Measurements from ENCODE around the gene RAD51B.

Gene RAD51B

GRCh38 chr14:68124050-68124449, 304.5 kb downstream of the RAD51B start:
- ATAC-seq (peak; percentile 80), DNase-seq (ENCODE audit: low spot score in 2 of 2) (no peak)
- Mint-ChIP-seq H3K27ac (no peak overlapping the region), H3K36me3 (no peaks in the 10 kb centered on the region), H3K4me3 (no peak overlapping the region), H3K9me3 (peaks cover 2% of the 10 kb centered on the region), H3K4me1 (no peaks in the 10 kb centered on the region)

DNA sequence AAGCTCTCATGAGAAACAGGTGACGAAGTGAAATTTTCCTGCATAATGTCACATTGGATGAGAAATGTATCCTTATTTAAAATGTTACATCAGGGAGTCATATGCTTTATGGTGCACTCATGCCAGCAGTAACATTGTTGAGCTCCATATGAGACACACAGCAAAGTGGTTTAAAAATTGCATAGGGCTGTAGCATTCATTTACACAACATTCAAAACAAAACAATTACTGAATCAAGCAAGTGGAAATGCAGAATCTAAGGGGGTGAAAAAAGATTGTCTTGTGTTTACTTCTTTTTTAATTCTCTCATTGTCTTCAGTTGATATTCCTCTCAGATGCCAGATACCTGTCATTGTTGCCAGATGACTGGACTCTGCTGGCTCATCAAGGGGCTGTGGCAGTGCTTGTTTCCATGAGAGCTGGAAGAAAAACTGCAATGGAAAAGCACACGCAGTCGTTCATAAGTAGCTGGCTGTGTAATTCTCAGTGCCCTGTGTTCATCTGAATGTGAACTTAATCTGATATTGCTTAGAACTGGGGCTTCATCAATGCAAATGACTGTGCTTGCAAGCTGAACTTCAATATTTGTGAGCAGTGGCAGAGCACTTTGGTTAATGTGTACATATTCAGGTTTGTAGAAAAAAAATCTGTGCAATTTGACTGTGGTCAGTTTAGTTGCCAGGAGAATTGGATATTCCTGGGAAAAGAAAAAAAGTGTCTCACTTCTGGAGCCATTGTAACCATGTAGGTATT, 305.6 kb downstream of the RAD51B start:
- Mint-ChIP-seq H3K4me1 (no peaks in the 10 kb centered on the region), H3K36me3 (no peaks in the 10 kb centered on the region), H3K4me3 (no peak overlapping the region), H3K9me3 (peaks cover 2% of the 10 kb centered on the region), H3K27ac (no peak overlapping the region)
- ATAC-seq (peak; percentile 48), DNase-seq (ENCODE audit: low spot score in 2 of 2) (no peak)

DNA sequence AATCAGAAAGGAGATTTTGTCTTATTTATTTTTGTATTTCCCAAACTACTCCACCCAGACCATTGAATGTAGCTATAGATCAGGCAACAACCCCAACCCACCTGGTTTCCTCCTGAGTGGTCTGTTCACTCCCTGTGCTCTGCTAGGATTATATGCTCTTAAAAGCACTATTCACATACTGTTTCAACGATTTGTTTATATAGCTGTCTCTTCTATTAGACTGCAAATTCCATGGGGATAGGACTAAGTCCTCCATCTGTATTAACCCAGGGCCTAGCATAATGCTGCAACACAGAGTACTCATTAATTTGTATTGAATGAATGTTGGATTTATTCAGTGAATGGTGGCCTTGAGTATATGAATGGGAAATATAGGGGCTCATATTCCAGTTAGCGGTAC, 307.6 kb downstream of the RAD51B start:
- no peak for ATAC-seq
- Mint-ChIP-seq H3K4me1 (no peaks in the 10 kb centered on the region), H3K4me3 (no peak overlapping the region), H3K27ac (no peak overlapping the region), H3K36me3 (no peaks in the 10 kb centered on the region), H3K9me3 (no peaks in the 10 kb centered on the region)
- DNase-seq (ENCODE audit: low spot score in 2 of 2), result no peak

DNA sequence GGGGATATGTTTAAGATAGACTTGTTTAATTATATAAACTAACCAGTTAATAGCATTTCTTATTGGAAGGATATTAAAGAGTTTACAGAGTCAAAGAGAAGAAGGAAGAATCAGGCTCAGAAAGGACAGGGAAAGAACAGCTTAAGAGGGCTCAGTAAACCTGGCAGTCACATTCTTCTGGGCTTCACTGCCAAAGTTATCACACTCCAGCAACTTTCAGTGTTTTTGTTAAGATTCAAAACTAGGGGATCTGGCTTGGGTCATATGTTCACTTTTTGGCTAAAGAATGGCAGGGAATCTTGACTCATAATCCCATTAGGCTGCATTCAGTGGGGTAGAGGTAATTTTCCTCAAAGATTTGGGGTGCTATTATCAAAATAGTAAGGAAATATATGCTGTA, 312.3 kb downstream of the RAD51B start:
- Mint-ChIP-seq H3K36me3 (no peaks in the 10 kb centered on the region), H3K4me3 (no peak overlapping the region), H3K4me1 (no peaks in the 10 kb centered on the region), H3K27ac (no peak overlapping the region), H3K9me3 (no peaks in the 10 kb centered on the region)
- ATAC-seq, result no peak
- no peak for DNase-seq (ENCODE audit: low spot score in 2 of 2)

GRCh38 chr14:68132563-68133121, 313.1 kb downstream of the RAD51B start:
- H3K9me3 Mint-ChIP-seq, result no peaks in the 10 kb centered on the region
- DNase-seq (ENCODE audit: low spot score in 2 of 2) (no peak), ATAC-seq (no peak)
- no peaks in the 10 kb centered on the region for H3K36me3 Mint-ChIP-seq
- no peaks in the 10 kb centered on the region for H3K4me1 Mint-ChIP-seq
- H3K27ac Mint-ChIP-seq, result no peak overlapping the region
- H3K4me3 Mint-ChIP-seq, result no peak overlapping the region

GRCh38 chr14:68133856-68134255, 314.3 kb downstream of the RAD51B start:
- H3K36me3 Mint-ChIP-seq, result no peaks in the 10 kb centered on the region
- no peaks in the 10 kb centered on the region for H3K4me1 Mint-ChIP-seq
- DNase-seq (ENCODE audit: low spot score in 2 of 2) (no peak), ATAC-seq (no peak)
- no peak overlapping the region for H3K4me3 Mint-ChIP-seq
- no peaks in the 10 kb centered on the region for H3K9me3 Mint-ChIP-seq
- H3K27ac Mint-ChIP-seq, result no peak overlapping the region

DNA sequence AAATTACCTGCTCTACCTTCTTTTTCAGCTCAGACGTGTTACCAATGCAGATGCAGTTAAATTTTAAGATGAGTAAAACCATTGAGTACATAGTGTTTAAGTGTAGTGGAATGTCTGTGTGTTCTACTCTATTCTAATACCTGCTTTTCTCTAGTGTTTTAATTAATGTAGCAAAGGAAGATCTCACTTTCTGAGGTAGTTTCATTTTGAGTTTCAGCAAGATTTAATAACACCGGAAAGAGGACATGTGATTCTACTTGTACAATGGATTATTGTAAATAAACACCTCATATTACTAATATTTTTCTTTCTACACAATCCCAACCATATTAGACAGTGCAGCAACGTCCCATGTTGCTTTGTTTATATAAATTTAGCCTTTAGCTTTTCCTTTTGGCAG, 315.4 kb downstream of the RAD51B start:
- Mint-ChIP-seq H3K9me3 (no peaks in the 10 kb centered on the region), H3K27ac (no peak overlapping the region), H3K4me1 (no peaks in the 10 kb centered on the region), H3K36me3 (no peaks in the 10 kb centered on the region), H3K4me3 (no peak overlapping the region)
- no peak for ATAC-seq
- no peak for DNase-seq (ENCODE audit: low spot score in 2 of 2)

DNA sequence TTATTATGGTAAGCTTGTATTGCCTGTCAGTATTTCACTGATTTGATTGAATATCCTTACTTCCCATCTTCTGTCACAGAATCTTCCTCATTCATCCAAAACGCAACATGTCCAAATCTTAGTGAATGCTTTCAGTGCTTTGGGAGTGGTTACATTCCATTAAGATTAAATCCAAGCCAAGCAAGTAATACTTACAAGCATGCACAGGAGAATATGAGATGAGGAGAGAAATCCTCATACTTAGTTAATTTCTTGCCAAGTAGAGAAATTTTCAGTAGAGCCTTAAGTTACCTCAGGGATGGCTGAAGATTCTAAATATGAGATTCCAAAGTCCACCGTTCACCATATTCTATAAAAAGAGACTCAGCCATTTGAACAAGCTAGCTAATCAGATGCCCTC, 316.0 kb downstream of the RAD51B start:
- Mint-ChIP-seq H3K27ac (no peak overlapping the region), H3K36me3 (no peaks in the 10 kb centered on the region), H3K4me1 (no peaks in the 10 kb centered on the region), H3K4me3 (no peak overlapping the region), H3K9me3 (no peaks in the 10 kb centered on the region)
- DNase-seq (ENCODE audit: low spot score in 2 of 2) (no peak), ATAC-seq (no peak)

GRCh38 chr14:68137704-68138619, 318.4 kb downstream of the RAD51B start:
- DNase-seq (ENCODE audit: low spot score in 2 of 2) (no peak), ATAC-seq (peak; percentile 73)
- Mint-ChIP-seq H3K27ac (no peak overlapping the region), H3K4me3 (no peak overlapping the region), H3K36me3 (no peaks in the 10 kb centered on the region), H3K9me3 (no peaks in the 10 kb centered on the region), H3K4me1 (no peaks in the 10 kb centered on the region)

DNA sequence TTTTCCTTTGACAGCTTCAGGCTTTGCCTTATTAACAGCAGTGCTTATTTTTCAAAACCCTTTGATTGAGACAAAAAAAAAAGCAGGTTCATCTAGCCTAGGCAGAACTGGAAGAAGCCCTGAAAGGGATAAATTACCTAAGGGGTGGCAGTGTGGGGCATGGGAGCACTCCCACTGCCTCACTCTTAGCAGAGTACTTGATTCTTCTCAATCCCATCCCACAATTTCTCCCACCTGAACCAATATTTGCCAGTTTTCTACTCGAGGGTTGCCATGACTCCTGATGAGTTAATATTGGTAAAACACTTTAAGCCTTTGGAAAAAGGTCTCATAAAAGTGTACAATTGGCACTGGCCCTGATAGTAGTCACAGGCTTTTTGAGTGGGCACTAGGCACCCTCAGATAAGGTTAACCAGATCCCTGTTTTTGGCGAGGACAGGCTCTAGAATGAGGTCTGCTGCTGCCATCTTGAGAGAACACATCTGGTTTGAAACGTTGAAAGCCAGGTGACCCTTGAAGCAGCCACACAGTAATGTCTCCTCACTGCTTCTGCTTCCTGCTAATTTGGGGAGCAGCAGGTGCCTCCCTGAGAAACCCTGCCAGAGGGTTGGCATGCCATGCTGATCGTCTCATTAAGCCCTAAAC, 320.0 kb downstream of the RAD51B start:
- no peak overlapping the region for H3K27ac Mint-ChIP-seq
- no peaks in the 10 kb centered on the region for H3K36me3 Mint-ChIP-seq
- H3K4me3 Mint-ChIP-seq, result no peak overlapping the region
- H3K9me3 Mint-ChIP-seq, result no peaks in the 10 kb centered on the region
- H3K4me1 Mint-ChIP-seq, result peaks cover 11% of the 10 kb centered on the region
- DNase-seq (ENCODE audit: low spot score in 2 of 2) (no peak), ATAC-seq (no peak)

- Mint-ChIP-seq H3K9me3 (no peaks in the 10 kb centered on the region), H3K36me3 (no peaks in the 10 kb centered on the region), H3K4me1 (peaks cover 11% of the 10 kb centered on the region), H3K4me3 (no peak overlapping the region), H3K27ac (no peak overlapping the region)
- no peak for ATAC-seq
- no peak for DNase-seq (ENCODE audit: low spot score in 2 of 2)
Observed at GRCh38 chr14:68140076-68140741, 320.6 kb downstream of the RAD51B start.

DNA sequence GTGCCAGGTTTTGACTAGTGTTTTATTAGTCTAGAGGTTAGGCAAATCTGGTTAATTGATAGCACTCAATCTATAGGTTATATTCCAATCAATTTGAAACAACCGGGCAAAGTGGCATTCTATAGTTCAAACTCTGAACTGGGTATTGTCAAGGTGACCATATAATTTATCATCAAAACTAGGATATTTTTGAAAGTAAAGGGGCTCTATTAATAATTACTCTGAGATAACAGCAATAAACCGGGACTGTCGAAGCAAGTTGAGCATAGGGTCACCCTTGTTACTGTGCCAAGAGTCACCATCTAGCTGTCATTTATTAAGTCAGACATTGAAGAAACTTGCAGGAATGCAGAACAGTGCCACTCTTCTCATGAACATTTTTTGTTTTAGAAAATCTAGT, 321.2 kb downstream of the RAD51B start:
- peaks cover 14% of the 10 kb centered on the region for H3K4me1 Mint-ChIP-seq
- no peaks in the 10 kb centered on the region for H3K36me3 Mint-ChIP-seq
- DNase-seq (ENCODE audit: low spot score in 2 of 2), result no peak
- H3K27ac Mint-ChIP-seq, result no peak overlapping the region
- peaks cover under 1% of the 10 kb centered on the region for H3K9me3 Mint-ChIP-seq
- no peak overlapping the region for H3K4me3 Mint-ChIP-seq
- ATAC-seq, result no peak

DNA sequence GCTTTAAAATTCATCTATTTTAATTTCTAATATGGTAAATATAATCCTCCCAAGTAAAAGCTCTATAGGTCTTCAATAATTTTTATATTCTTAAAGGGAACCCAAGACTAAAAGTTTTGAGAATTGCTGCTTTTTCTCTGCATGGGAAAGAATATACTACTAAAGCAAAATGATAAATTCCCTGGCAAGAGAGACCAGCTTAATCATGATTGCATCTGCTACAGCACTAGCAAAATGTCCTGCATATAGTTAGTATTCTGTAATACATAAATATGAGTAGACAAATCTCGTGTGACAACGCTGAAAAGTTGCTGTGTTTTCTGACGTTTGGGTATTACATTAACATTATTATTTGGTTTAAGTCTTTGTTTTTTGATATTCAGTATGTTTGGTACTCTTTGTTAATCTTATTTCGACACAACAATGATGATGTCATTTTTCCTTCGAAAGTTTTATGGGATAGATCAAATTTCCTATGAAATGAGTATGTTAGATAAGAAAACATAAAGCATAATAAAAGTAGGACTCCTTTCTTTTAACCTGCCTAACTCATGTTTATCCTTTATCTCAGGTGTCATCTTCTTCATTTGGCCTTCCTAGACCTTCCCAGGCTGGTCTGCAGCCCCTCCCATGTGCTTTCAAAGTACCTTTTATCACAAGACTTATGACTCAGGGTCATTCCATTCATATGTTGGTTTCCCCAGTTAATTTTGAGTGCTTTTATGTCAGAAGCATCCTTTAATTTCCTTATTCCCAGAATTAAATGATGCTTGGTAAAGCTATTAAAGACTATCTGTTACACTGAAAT, 321.9 kb downstream of the RAD51B start:
- Mint-ChIP-seq H3K9me3 (peaks cover 2% of the 10 kb centered on the region), H3K4me3 (no peak overlapping the region), H3K4me1 (peaks cover 17% of the 10 kb centered on the region), H3K27ac (no peak overlapping the region), H3K36me3 (no peaks in the 10 kb centered on the region)
- ATAC-seq, result no peak
- no peak for DNase-seq (ENCODE audit: low spot score in 2 of 2)

DNA sequence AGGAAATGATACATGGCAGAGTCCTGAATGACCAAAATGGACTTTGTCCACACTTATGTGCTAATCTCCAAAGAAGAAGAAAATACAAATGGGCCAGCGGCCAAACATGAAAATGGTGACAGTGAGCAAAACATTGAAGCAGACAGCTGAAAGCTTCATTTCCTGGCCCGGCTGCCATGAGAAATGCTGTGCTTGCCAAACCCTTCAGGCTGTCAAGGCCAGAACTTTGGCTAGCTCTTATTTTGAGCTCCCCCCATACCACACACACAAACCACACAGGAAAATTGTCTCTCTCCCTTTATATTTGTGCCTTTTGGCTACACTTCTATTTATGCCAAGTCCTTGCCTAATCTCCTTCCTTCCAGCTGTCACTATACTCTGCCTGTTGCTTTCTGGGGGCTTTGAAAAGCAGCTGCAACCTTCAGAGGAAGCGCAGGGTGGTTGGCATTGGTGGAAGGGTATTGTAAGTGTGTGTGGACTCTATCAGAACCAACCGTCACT, 323.8 kb downstream of the RAD51B start:
- Mint-ChIP-seq H3K4me1 (peaks cover 17% of the 10 kb centered on the region), H3K9me3 (peaks cover 7% of the 10 kb centered on the region), H3K36me3 (no peaks in the 10 kb centered on the region), H3K27ac (no peak overlapping the region), H3K4me3 (no peak overlapping the region)
- no peak for ATAC-seq
- no peak for DNase-seq (ENCODE audit: low spot score in 2 of 2)
